HEK293 (cell line): ENCODE data around the gene PPP4R3C.

Source experiments
- CTCF ChIA-PET: fragments of 350-600 bp; formaldehyde crosslinking; extraction: SDS; loops from one replicate; lab custom pipeline; 2021; ENCODE audit warnings: antibody characterized with exemption; lab: Yijun Ruan, JAX
- POLR2A ChIA-PET: fragments of 300-600 bp; formaldehyde crosslinking; extraction: SDS; loops from one replicate; lab custom pipeline; 2020; ENCODE audit warnings: antibody characterized with exemption, inconsistent platforms; lab: Yijun Ruan, JAX
- H3K27ac ChIP-seq: fragments of 200-500 bp; sonication (Bioruptor generic); 2 replicates; pipeline ENCODE4 v1.5.1; 2014; ENCODE audit warnings: low read depth, low read length, control low read depth, inconsistent platforms; ENCODE audit errors: extremely low read depth
- H3K36me3 ChIP-seq, 2 experiments: fragments of 200-500 bp in 1 of 2; sonication (Bioruptor generic) in 1 of 2; 1 replicate in 1 of 2; 2 replicates in 1 of 2; pipeline ENCODE4 v1.5.1; 2014 to 2017; ENCODE audit warnings: inconsistent platforms in 2 of 2, low read length in 2 of 2; ENCODE audit not compliant: control insufficient read depth in 2 of 2, insufficient read depth in 1 of 2
- H3K4me1 ChIP-seq: fragments of 200-500 bp; sonication (Bioruptor generic); 2 replicates; pipeline ENCODE4 v1.5.1; 2014; ENCODE audit warnings: mild to moderate bottlenecking, low read length, inconsistent platforms; ENCODE audit not compliant: control insufficient read depth, insufficient read depth
- H3K4me3 ChIP-seq: 2 replicates; pipeline ENCODE4 v1.5.1; 2011; ENCODE audit warnings: low read depth, mild to moderate bottlenecking, control low read depth, low read length, moderate library complexity
- H3K9me3 ChIP-seq: fragments of 200-500 bp; sonication (Bioruptor generic); 2 replicates; pipeline ENCODE4 v1.5.1; 2014; ENCODE audit warnings: low read depth, low read length, inconsistent platforms; ENCODE audit not compliant: control insufficient read depth, insufficient read depth
- BCL11B ChIP-seq: fragments of 450-650 bp; formaldehyde crosslinking; IDR thresholded peaks from 2 replicates; pipeline ENCODE4 v1.5.1; 2016; ENCODE audit warnings: low read depth, missing biosample characterization, missing genetic modification characterization
- FEZF1 ChIP-seq: fragments of 450-650 bp; formaldehyde crosslinking; IDR thresholded peaks from 2 replicates; pipeline ENCODE4 v1.5.1; 2016; ENCODE audit warnings: missing biosample characterization, missing genetic modification characterization
- GLIS2 ChIP-seq: fragments of 450-650 bp; formaldehyde crosslinking; IDR thresholded peaks from 2 replicates; pipeline ENCODE4 v1.5.1; 2016; ENCODE audit warnings: missing biosample characterization, missing genetic modification characterization
- MEIS1 ChIP-seq: sonication (generic); formaldehyde crosslinking; IDR thresholded peaks from 2 replicates; pipeline ENCODE4 v1.8.1; 2022; ENCODE audit warnings: missing genetic modification reagents, mild to moderate bottlenecking, borderline replicate concordance
- OVOL3 ChIP-seq: fragments of 450-650 bp; formaldehyde crosslinking; IDR thresholded peaks from 2 replicates; pipeline ENCODE4 v1.5.1; 2016; ENCODE audit warnings: missing biosample characterization, missing genetic modification characterization
- PRDM4 ChIP-seq: fragments of 450-650 bp; formaldehyde crosslinking; IDR thresholded peaks from 2 replicates; pipeline ENCODE4 v1.5.1; 2017; ENCODE audit warnings: missing biosample characterization, missing genetic modification characterization
- WT1 ChIP-seq: fragments of 450-650 bp; formaldehyde crosslinking; IDR thresholded peaks from 2 replicates; pipeline ENCODE4 v1.5.1; 2016; ENCODE audit warnings: missing biosample characterization, missing genetic modification characterization
- ZNF132 ChIP-seq: fragments of 450-650 bp; formaldehyde crosslinking; IDR thresholded peaks from 2 replicates; pipeline ENCODE4 v1.5.1; 2017; ENCODE audit warnings: missing biosample characterization, missing genetic modification characterization, borderline replicate concordance
- ZNF16 ChIP-seq: fragments of 450-650 bp; formaldehyde crosslinking; IDR thresholded peaks from 2 replicates; pipeline ENCODE4 v1.5.1; 2016; ENCODE audit warnings: low read depth, missing biosample characterization, missing genetic modification characterization
- ZNF274 ChIP-seq, 2 experiments: fragments of 200-500 bp in 1 of 2; fragments of 450-650 bp in 1 of 2; sonication (Bioruptor generic) in 1 of 2; formaldehyde crosslinking in 1 of 2; IDR thresholded peaks; 2 replicates each; pipeline versions ENCODE4 v1.5.1 to v1.6.1; 2014 to 2016; ENCODE audit warnings: borderline replicate concordance in 1 of 2, inconsistent platforms in 1 of 2, low read length in 1 of 2, missing biosample characterization in 1 of 2, missing genetic modification characterization in 1 of 2
- ZNF398 ChIP-seq: fragments of 450-650 bp; formaldehyde crosslinking; IDR thresholded peaks from 2 replicates; pipeline ENCODE4 v1.5.1; 2017; ENCODE audit warnings: missing biosample characterization, missing genetic modification characterization
- ZNF530 ChIP-seq: fragments of 450-650 bp; formaldehyde crosslinking; IDR thresholded peaks from 2 replicates; pipeline ENCODE4 v1.5.1; 2016; ENCODE audit warnings: low read depth, missing biosample characterization, missing genetic modification characterization
- ZNF623 ChIP-seq: fragments of 450-650 bp; formaldehyde crosslinking; IDR thresholded peaks from 2 replicates; pipeline ENCODE4 v1.5.1; 2016; ENCODE audit warnings: missing biosample characterization, missing genetic modification characterization
- ZNF626 ChIP-seq: fragments of 450-650 bp; sonication (Bioruptor Pico); formaldehyde crosslinking; IDR thresholded peaks from 2 replicates; pipeline ENCODE4 v1.5.1; 2018; ENCODE audit warnings: missing biosample characterization, missing genetic modification characterization, inconsistent platforms
- ZNF629 ChIP-seq: fragments of 450-650 bp; formaldehyde crosslinking; IDR thresholded peaks from 2 replicates; pipeline ENCODE4 v1.5.1; 2017; ENCODE audit warnings: missing biosample characterization, missing genetic modification characterization
- ZNF677 ChIP-seq: fragments of 450-650 bp; IDR thresholded peaks from 2 replicates; pipeline ENCODE4 v1.5.0; 2018; ENCODE audit warnings: missing biosample characterization, mild to moderate bottlenecking, missing genetic modification characterization, moderate library complexity
- ZNF776 ChIP-seq: fragments of 450-650 bp; formaldehyde crosslinking; IDR thresholded peaks from 2 replicates; pipeline ENCODE4 v1.5.0; 2017; ENCODE audit warnings: missing biosample characterization, missing genetic modification characterization, borderline replicate concordance
- ZNF785 ChIP-seq: fragments of 450-650 bp; formaldehyde crosslinking; IDR thresholded peaks from 2 replicates; pipeline ENCODE4 v1.5.1; 2016; ENCODE audit warnings: missing biosample characterization, missing genetic modification characterization
- ZNF792 ChIP-seq: fragments of 450-650 bp; formaldehyde crosslinking; IDR thresholded peaks from 2 replicates; pipeline ENCODE4 v1.5.1; 2016; ENCODE audit warnings: missing biosample characterization, missing genetic modification characterization
- TF ChIP-seq, protein P1 (sequence below): fragments of 450-650 bp; formaldehyde crosslinking; IDR thresholded peaks from 2 replicates; pipeline ENCODE4 v1.5.1; 2016; ENCODE audit warnings: missing biosample characterization, missing genetic modification characterization, borderline replicate concordance

Gene PPP4R3C

GRCh38 chrX:27451324-27451723 lies 11.8 kb downstream of the PPP4R3C start:
- TF ChIP-seq MEIS1 (CRISPR knock-in tag) = no peak
- TF ChIP-seq ZNF530 (tag by site-specific recombination) = no peak
- no peak for TF ChIP-seq ZNF626
- TF ChIP-seq BCL11B (tag by site-specific recombination) = no peak
- no peak for TF ChIP-seq ZNF623 (tag by site-specific recombination)
- no peak for TF ChIP-seq ZNF16 (tag by site-specific recombination)
- TF ChIP-seq GLIS2 (tag by site-specific recombination) = no peak
- no peak for TF ChIP-seq FEZF1 (tag by site-specific recombination)
- no peak for TF ChIP-seq WT1
- no peak for TF ChIP-seq ZNF629 (tag by site-specific recombination)
- TF ChIP-seq ZNF677 = no peak
- no peak for TF ChIP-seq ZNF398 (tag by site-specific recombination)
- TF ChIP-seq, all 188 proteins: peak for 0

DNA sequence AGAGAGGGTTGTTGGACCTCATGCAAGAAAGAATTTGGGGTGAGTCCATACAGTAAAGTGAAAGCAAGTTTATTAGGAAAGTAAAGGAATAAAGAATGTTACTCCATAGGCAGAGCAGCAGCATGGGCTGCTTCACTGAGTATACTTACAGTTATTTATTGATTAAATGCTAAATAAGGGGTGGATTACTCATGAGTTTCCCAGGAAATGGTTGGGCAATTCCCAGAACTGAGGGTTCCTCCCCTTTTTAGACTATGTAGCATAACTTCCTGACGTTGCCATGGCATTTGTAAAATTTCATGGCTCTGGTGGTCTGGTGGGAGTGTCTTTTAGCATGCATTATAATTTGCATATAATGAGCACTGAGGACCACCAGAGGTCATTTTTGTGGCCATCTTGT lies 16.7 kb downstream of the PPP4R3C start:
- no peaks in the 10 kb centered on the region for H3K36me3 ChIP-seq
- CTCF ChIA-PET = no interaction called here
- no peak overlapping the region for H3K27ac ChIP-seq
- no peak for TF ChIP-seq PRDM4
- no peak for TF ChIP-seq ZNF776
- no peak for TF ChIP-seq OVOL3 (tag by site-specific recombination)
- no peak for TF ChIP-seq ZNF792 (tag by site-specific recombination)
- TF ChIP-seq, protein P1, sequence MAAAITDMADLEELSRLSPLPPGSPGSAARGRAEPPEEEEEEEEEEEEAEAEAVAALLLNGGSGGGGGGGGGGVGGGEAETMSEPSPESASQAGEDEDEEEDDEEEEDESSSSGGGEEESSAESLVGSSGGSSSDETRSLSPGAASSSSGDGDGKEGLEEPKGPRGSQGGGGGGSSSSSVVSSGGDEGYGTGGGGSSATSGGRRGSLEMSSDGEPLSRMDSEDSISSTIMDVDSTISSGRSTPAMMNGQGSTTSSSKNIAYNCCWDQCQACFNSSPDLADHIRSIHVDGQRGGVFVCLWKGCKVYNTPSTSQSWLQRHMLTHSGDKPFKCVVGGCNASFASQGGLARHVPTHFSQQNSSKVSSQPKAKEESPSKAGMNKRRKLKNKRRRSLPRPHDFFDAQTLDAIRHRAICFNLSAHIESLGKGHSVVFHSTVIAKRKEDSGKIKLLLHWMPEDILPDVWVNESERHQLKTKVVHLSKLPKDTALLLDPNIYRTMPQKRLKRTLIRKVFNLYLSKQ (tag by site-specific recombination) = no peak
- no peak for TF ChIP-seq ZNF132 (tag by site-specific recombination)
- no peak for TF ChIP-seq ZNF274 (IDR thresholded peaks at IDR 0.05; ENCODE audit: low read length)
- no peak for TF ChIP-seq ZNF274 (tag by site-specific recombination; IDR thresholded peaks at IDR 0.05; ENCODE audit: borderline replicate concordance)
- no peak for TF ChIP-seq ZNF785 (tag by site-specific recombination)
- TF ChIP-seq, all 188 proteins: peak for 0
- Histone ChIP-seq H3K4me3 (no peak overlapping the region), H3K4me1 (no peaks in the 10 kb centered on the region), H3K9me3 (no peaks in the 10 kb centered on the region)
- POLR2A ChIA-PET = no interaction called here

More at GRCh38 chrX:27451324-27451723, 11.8 kb downstream of the PPP4R3C start:
- H3K9me3 ChIP-seq = no peaks in the 10 kb centered on the region
- CTCF ChIA-PET = no interaction called here
- POLR2A ChIA-PET = no interaction called here
- no peak overlapping the region for H3K4me3 ChIP-seq
- no peak overlapping the region for H3K27ac ChIP-seq
- H3K36me3 ChIP-seq = no peaks in the 10 kb centered on the region
- H3K4me1 ChIP-seq = no peaks in the 10 kb centered on the region
